ENCODE data around the gene ZNF433. TPM values are rescaled to one million over a fixed set of nuclear protein-coding genes. Genes with fewer than 3 reads are reported as not detected.

The ZNF433 gene
- total and polyA plus RNA-seq, 2 donors (not counting 3 experiments of a cell fraction or from before 2014, with no cell fraction given): 1.8 to 2.1 TPM

GRCh38 chr19:12000152-12000981 lies 35.1 kb downstream of the ZNF433 start:
- no TSS peak for BruUV-seq (replicated peaks)
- H2AFZ ChIP-seq (ENCODE audit: low read depth, low read length): no peak overlapping the region
- ChIA-PET CTCF (no interaction called here), POLR2A (no interaction called here)
- H3K79me2 ChIP-seq (ENCODE audit: control insufficient read depth, insufficient read depth, low read length): no peaks in the 10 kb centered on the region
- dilution Hi-C loops (cut with MboI; ENCODE audit: extremely low pct_ligation_motif_present, low sequenced_read_pairs): no loop called here
- H4K20me1 ChIP-seq (replicated peaks; ENCODE audit: control insufficient read depth, extremely low read depth, insufficient read depth, low read length): no peaks in the 10 kb centered on the region
- no peak overlapping the region for H3K4me3 ChIP-seq (replicated peaks in 1 of 3; ENCODE audit: insufficient read depth in 1 of 3, low read depth in 1 of 3, low read length in 3 of 3)
- H3K27me3 ChIP-seq (ENCODE audit: control insufficient read depth in 2 of 2, insufficient read depth in 2 of 2, low read length in 2 of 2): no peaks in the 10 kb centered on the region
- peaks cover 0 to 2% of the 10 kb centered on the region in 2 experiments for H3K36me3 ChIP-seq (ENCODE audit: control insufficient read depth in 2 of 2, extremely low read depth in 1 of 2, insufficient read depth in 2 of 2, low read length in 2 of 2)
- no peak overlapping the region for H3K9ac ChIP-seq (replicated peaks; ENCODE audit: extremely low read depth, insufficient read depth, low read length)
- DNase-seq (ENCODE audit: low read depth, low spot score): no peak
- H3K27ac ChIP-seq (ENCODE audit: insufficient read depth, low read depth, low read length): no peak overlapping the region
- no peaks in the 10 kb centered on the region for H3K9me3 ChIP-seq (replicated peaks; ENCODE audit: control insufficient read depth, insufficient read depth, low read length)
- TF ChIP-seq POLR2AphosphoS5 (IDR thresholded peaks at IDR 0.05; ENCODE audit: insufficient read depth, low read depth, low read length) (no peak), MYC (IDR thresholded peaks at IDR 0.05; ENCODE audit: low read depth, low read length) (no peak), FOS (IDR thresholded peaks at IDR 0.05; ENCODE audit: borderline replicate concordance, insufficient read depth, low read length) (no peak), POLR2A (IDR thresholded peaks at IDR 0.05; ENCODE audit: low read depth, low read length) (no peak), CTCF (IDR thresholded peaks at IDR 0.05; ENCODE audit: extremely low read depth in 1 of 2, insufficient read depth in 1 of 2, low read depth in 1 of 2, low read length in 2 of 2) (no peak), EZH2 (IDR thresholded peaks at IDR 0.05; ENCODE audit: borderline replicate concordance, low read depth, low read length, severe bottlenecking) (no peak), JUN (IDR thresholded peaks at IDR 0.05; ENCODE audit: borderline replicate concordance, insufficient read depth, insufficient read length, low read depth) (no peak), MAX (IDR thresholded peaks at IDR 0.05; ENCODE audit: insufficient read depth, insufficient read length) (no peak), GATA2 (IDR thresholded peaks at IDR 0.05; ENCODE audit: insufficient read depth, insufficient read length, low read depth, low read length) (no peak)
- H3K9me1 ChIP-seq (replicated peaks; ENCODE audit: control insufficient read depth, extremely low read depth, insufficient read depth, low read length): no peaks in the 10 kb centered on the region
- intact Hi-C loops (cut with micrococcal nuclease): no loop called here
- no peak overlapping the region for H3K4me2 ChIP-seq (ENCODE audit: insufficient read depth, low read length)
- no peak for FAIRE-seq
- no peaks in the 10 kb centered on the region for H3K4me1 ChIP-seq (ENCODE audit: control insufficient read depth, extremely low read depth, insufficient read depth, low read length)
